Suprapubic skin (tissue), 4 donors: ENCODE results near the gene PSMD13. TPM values are rescaled to one million over a fixed set of nuclear protein-coding genes. Genes with fewer than 3 reads are reported as not detected.

Source experiments
- DNase-seq, 2 donors: peaks; one replicate each; pipeline ENCODE4 v3.0.0-alpha.2; 2019; ENCODE audit warnings: low spot score in 2 of 2
- H3K27ac ChIP-seq: fragments of 200-600 bp; sonication (generic); one replicate; pipeline ENCODE4 v1.5.1; 2019
- H3K27me3 ChIP-seq: fragments of 200-600 bp; sonication (generic); one replicate; pipeline ENCODE4 v1.5.1; 2019
- H3K36me3 ChIP-seq: fragments of 200-600 bp; sonication (generic); one replicate; pipeline ENCODE4 v1.5.1; 2019
- H3K4me1 ChIP-seq: fragments of 200-600 bp; sonication (generic); one replicate; pipeline ENCODE4 v1.5.1; 2019
- H3K4me3 ChIP-seq: fragments of 200-600 bp; sonication (generic); one replicate; pipeline ENCODE4 v1.5.1; 2019; ENCODE audit warnings: mild to moderate bottlenecking
- H3K9me3 ChIP-seq: fragments of 200-600 bp; sonication (generic); one replicate; pipeline ENCODE4 v1.5.1; 2019
- CTCF ChIP-seq, 2 donors: fragments of 200-600 bp in 1 of 2; fragments of 450-650 bp in 1 of 2; sonication (generic) in 1 of 2; IDR thresholded peaks; one replicate each; pipeline ENCODE4 v1.5.1; 2016 to 2019; ENCODE audit warnings: antibody characterized with exemption in 2 of 2, mild to moderate bottlenecking in 1 of 2, moderate library complexity in 1 of 2
- EP300 ChIP-seq: sonication (generic); formaldehyde crosslinking; IDR thresholded peaks from one replicate; pipeline ENCODE4 v1.6.1; 2017; ENCODE audit warnings: antibody characterized with exemption
- POLR2A ChIP-seq, 2 donors: fragments of 450-650 bp; IDR thresholded peaks; one replicate each; pipeline ENCODE4 v1.6.1; 2017; ENCODE audit warnings: antibody characterized with exemption in 2 of 2, mild to moderate bottlenecking in 2 of 2, moderate library complexity in 2 of 2
- POLR2AphosphoS5 ChIP-seq, 3 donors: sonication (generic); formaldehyde crosslinking; IDR thresholded peaks; one replicate each; pipeline ENCODE4 v1.6.1; 2017; ENCODE audit warnings: antibody characterized with exemption in 3 of 3
- WGBS: methylation state at CpG from one replicate; pipeline ENCODE4 v1.1.5; 2018; 5-methylcytosine and 5-hydroxymethylcytosine counted together
- total RNA-seq, 4 donors: library from RNA; depleted of rRNA; stranded (reverse); fragments of >200 nt; gene quantifications; one replicate each; pipeline ENCODE4 v1.1.0, GENCODE V29; 2016

The PSMD13 gene
- total RNA-seq, 4 donors from 2014 or later, result 70.3 to 97.8 (median 87.3) TPM

GRCh38 chr11:213111-213510, 23.7 kb upstream of the PSMD13 start:
- H3K9me3 ChIP-seq, result no peaks in the 10 kb centered on the region
- no peak overlapping the region for H3K27ac ChIP-seq
- H3K4me1 ChIP-seq, result peaks cover 24% of the 10 kb centered on the region
- no CpG with 5 or more reads among the region's 4 CpGs for WGBS
- TF ChIP-seq POLR2A (IDR thresholded peaks at IDR 0.05) (no peak), POLR2AphosphoS5 (IDR thresholded peaks at IDR 0.05) (no peak), EP300 (no peak), CTCF (IDR thresholded peaks at IDR 0.05) (no peak)
- no peak overlapping the region for H3K4me3 ChIP-seq
- DNase-seq, result peak in 1 of 2 donors; percentile 29
- H3K27me3 ChIP-seq, result no peaks in the 10 kb centered on the region
- peaks cover 68% of the 10 kb centered on the region for H3K36me3 ChIP-seq

DNA sequence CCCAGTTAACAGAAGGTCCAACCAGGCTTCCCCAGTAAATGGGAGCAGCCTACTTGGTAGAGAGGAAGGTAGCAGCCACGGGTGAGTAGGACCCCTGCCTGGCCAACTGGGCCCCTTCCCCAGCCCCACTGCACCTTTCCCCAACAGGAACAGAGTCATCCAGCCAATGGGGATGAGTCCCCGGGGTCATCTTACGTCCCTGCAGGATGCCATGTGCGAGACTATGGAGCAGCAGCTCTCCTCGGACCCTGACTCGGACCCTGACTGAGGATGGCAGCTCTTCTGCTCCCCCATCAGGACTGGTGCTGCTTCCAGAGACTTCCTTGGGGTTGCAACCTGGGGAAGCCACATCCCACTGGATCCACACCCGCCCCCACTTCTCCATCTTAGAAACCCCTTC, 22.7 kb upstream of the PSMD13 start:
- 75% methylated on average over 7 of the region's 7 CpGs for whole genome bisulfite sequencing
- DNase-seq, result peak; percentile 49 to 56

GRCh38 chr11:215581-216037, 21.2 kb upstream of the PSMD13 start:
- Histone ChIP-seq H3K27ac (no peak overlapping the region), H3K4me3 (no peak overlapping the region), H3K4me1 (peaks cover 6% of the 10 kb centered on the region), H3K36me3 (peaks cover 64% of the 10 kb centered on the region), H3K9me3 (no peaks in the 10 kb centered on the region), H3K27me3 (no peaks in the 10 kb centered on the region)
- 77% methylated on average over 4 of the region's 4 CpGs for WGBS
- no peak for TF ChIP-seq POLR2A (IDR thresholded peaks at IDR 0.05)
- TF ChIP-seq CTCF (IDR thresholded peaks at IDR 0.05), result no peak
- no peak for TF ChIP-seq EP300
- TF ChIP-seq POLR2AphosphoS5 (IDR thresholded peaks at IDR 0.05), result no peak
- peak; percentile 45 to 66 for DNase-seq

More for the DNA sequence above, 22.7 kb upstream of the PSMD13 start:
- no peaks in the 10 kb centered on the region for H3K27me3 ChIP-seq
- H3K36me3 ChIP-seq, result peaks cover 76% of the 10 kb centered on the region
- peaks cover 21% of the 10 kb centered on the region for H3K4me1 ChIP-seq
- no peak for TF ChIP-seq EP300
- no peak overlapping the region for H3K27ac ChIP-seq
- no peak overlapping the region for H3K4me3 ChIP-seq
- no peaks in the 10 kb centered on the region for H3K9me3 ChIP-seq

DNA sequence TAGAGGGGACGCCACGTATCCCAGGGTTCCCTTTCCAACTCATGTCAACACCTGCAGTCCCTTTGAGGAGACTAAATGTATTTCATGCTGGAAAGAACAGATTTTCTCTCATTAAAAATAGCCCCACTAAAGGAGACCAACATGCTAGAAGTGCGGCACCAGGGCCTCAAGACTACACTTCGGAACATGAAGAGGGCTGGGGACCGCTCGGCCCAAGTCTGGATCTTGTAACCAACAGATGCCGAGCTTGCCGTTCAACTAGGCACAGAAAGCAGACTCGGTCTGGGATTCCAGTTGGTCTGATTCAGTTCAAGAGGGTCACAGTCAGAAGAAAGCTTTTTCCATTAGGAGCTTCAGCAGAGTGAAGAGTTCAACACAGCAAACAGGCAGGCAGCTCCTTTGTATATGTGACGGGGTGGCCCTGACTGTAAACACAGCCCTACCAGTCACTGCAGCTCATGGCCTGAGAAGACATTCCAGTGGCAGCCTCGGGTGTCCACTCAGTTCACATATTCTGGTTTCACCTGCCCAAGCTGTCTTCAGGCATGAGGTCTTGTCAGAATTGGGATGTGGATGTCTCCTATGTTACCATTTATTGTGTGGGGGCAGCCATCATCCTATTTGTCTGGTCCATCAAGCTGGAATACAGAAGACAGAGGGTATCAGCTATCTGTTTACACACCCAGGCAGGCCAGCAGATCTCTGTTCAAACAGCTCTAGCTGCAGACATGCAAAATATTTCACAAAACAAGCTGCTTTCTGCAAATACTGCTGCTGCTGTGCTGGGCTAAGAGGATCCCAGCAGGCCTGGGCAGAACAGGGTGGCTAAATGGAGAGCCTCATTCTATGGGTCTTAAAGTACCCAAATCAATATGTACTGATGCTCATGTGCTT, 20.4 kb upstream of the PSMD13 start:
- 86% methylated on average over 8 of the region's 11 CpGs for WGBS
- DNase-seq, result peak; percentile 50 to 79
- no peak overlapping the region for H3K4me3 ChIP-seq
- H3K36me3 ChIP-seq, result peaks cover 57% of the 10 kb centered on the region
- H3K4me1 ChIP-seq, result no peaks in the 10 kb centered on the region
- H3K27ac ChIP-seq, result no peak overlapping the region
- TF ChIP-seq POLR2AphosphoS5 (IDR thresholded peaks at IDR 0.05) (no peak), CTCF (IDR thresholded peaks at IDR 0.05) (no peak), EP300 (no peak), POLR2A (IDR thresholded peaks at IDR 0.05) (no peak)
- no peaks in the 10 kb centered on the region for H3K9me3 ChIP-seq
- no peaks in the 10 kb centered on the region for H3K27me3 ChIP-seq

DNA sequence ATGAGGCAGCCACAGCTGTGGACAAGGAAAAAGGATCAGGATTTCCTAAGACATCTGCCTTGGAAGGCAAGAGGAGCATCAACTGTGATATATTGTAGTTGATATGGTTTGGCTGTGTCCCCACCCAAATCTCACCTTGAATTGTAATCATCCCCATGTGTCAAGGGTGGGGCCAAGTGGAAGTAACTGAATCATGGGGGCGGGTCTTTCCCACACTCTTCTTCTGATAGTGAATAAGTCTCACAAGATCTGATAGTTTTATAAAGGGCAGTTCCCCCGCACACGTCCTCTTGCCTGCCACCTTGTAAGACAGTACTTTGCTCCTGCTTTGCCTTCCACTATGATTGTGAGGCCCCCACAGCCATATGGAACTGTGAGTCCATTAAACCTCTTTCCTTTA, 19.1 kb upstream of the PSMD13 start:
- DNase-seq, result no peak
- Histone ChIP-seq H3K36me3 (peaks cover 52% of the 10 kb centered on the region), H3K4me3 (no peak overlapping the region), H3K27ac (no peak overlapping the region), H3K4me1 (no peaks in the 10 kb centered on the region), H3K9me3 (no peaks in the 10 kb centered on the region), H3K27me3 (no peaks in the 10 kb centered on the region)
- TF ChIP-seq EP300, result no peak
- no peak for TF ChIP-seq POLR2AphosphoS5 (IDR thresholded peaks at IDR 0.05)
- TF ChIP-seq CTCF (IDR thresholded peaks at IDR 0.05), result no peak
- TF ChIP-seq POLR2A (IDR thresholded peaks at IDR 0.05), result no peak
- WGBS, result 86% methylated on average over 3 of the region's 3 CpGs
